NOMO-1 treated with dmso at 0.1 percent for 144 hours (cell line): ENCODE data around the gene ARHGAP6.
A peak's percentile ranks its signal among the peaks of the same experiment; 100 is the strongest.

Source experiments
- DNase-seq: peaks from one replicate; lab custom pipeline; 2025; ENCODE audit not compliant: unreplicated experiment; lab: John Stamatoyannopoulos, UW

ARHGAP6 gene

GRCh38 chrX:11429538-11430085 is 236.1 kb downstream of the ARHGAP6 start:
- no peak for DNase-seq

- DNase-seq: no peak
Measured at GRCh38 chrX:11427453-11428071, 238.2 kb downstream of the ARHGAP6 start.

GRCh38 chrX:11426712-11427452 is 238.8 kb downstream of the ARHGAP6 start:
- no peak for DNase-seq

- DNase-seq: no peak
Measured at GRCh38 chrX:11424903-11425674, 240.6 kb downstream of the ARHGAP6 start.

GRCh38 chrX:11423949-11424348 is 241.8 kb downstream of the ARHGAP6 start:
- DNase-seq: no peak

GRCh38 chrX:11423362-11423818 is 242.3 kb downstream of the ARHGAP6 start:
- peak; percentile 27 for DNase-seq

- DNase-seq: no peak
Measured at GRCh38 chrX:11422525-11422857, 243.2 kb downstream of the ARHGAP6 start.

- no peak for DNase-seq
Measured at GRCh38 chrX:11421805-11422524, 243.8 kb downstream of the ARHGAP6 start.

- DNase-seq: no peak
Measured at GRCh38 chrX:11420851-11421250, 244.9 kb downstream of the ARHGAP6 start.

GRCh38 chrX:11419102-11419501 is 246.6 kb downstream of the ARHGAP6 start:
- no peak for DNase-seq

- no peak for DNase-seq
Measured at GRCh38 chrX:11416600-11416999, 249.1 kb downstream of the ARHGAP6 start.

GRCh38 chrX:11414091-11414490 is 251.6 kb downstream of the ARHGAP6 start:
- DNase-seq: no peak

GRCh38 chrX:11412715-11413623 is 252.8 kb downstream of the ARHGAP6 start:
- DNase-seq: no peak

GRCh38 chrX:11409957-11410356 is 255.8 kb downstream of the ARHGAP6 start:
- DNase-seq: no peak

GRCh38 chrX:11408783-11409182 is 256.9 kb downstream of the ARHGAP6 start:
- DNase-seq: no peak

GRCh38 chrX:11408109-11408405 is 257.7 kb downstream of the ARHGAP6 start:
- DNase-seq: no peak

GRCh38 chrX:11407331-11408108 is 258.2 kb downstream of the ARHGAP6 start:
- DNase-seq: no peak

- no peak for DNase-seq
Measured at GRCh38 chrX:11406109-11406765, 259.5 kb downstream of the ARHGAP6 start.

- no peak for DNase-seq
Measured at GRCh38 chrX:11403631-11404030, 262.1 kb downstream of the ARHGAP6 start.
